Activated CD4-positive, alpha-beta T cell treated with anti-CD3 and anti-CD28 coated beads, Interleukin-2, amount 50 U/mL, for 24 hours (primary cell): ENCODE results near the gene SLC35D2.
"Not testable (repeated sequence)": the region's sequence is repeated elsewhere in the genome, so short reads cannot be mapped to it uniquely, and the experiment has no call there.

ENCODE experiments used
- DNase-seq, 2 donors: peaks; one replicate each; pipeline ENCODE4 v3.0.0-alpha.2; 2020; ENCODE audit warnings: low read depth in 1 of 2, low spot score in 1 of 2

The SLC35D2 gene

GRCh38 chr9:96400132-96400910, 16.8 kb upstream of the SLC35D2 start:
- DNase-seq = no peak

GRCh38 chr9:96399325-96399633, 15.8 kb upstream of the SLC35D2 start:
- DNase-seq = no peak

GRCh38 chr9:96398582-96399324, 15.2 kb upstream of the SLC35D2 start:
- no peak for DNase-seq

GRCh38 chr9:96395964-96396363, 12.5 kb upstream of the SLC35D2 start:
- DNase-seq = no peak

GRCh38 chr9:96394832-96395496, 11.5 kb upstream of the SLC35D2 start:
- no peak for DNase-seq

- no peak for DNase-seq
Measured at GRCh38 chr9:96392263-96392662, 8.8 kb upstream of the SLC35D2 start.

- no peak for DNase-seq
Measured at GRCh38 chr9:96391021-96391765, 7.7 kb upstream of the SLC35D2 start.

- DNase-seq = no peak
Measured at GRCh38 chr9:96388144-96388543, 4.6 kb upstream of the SLC35D2 start.

- DNase-seq = no peak
Measured at GRCh38 chr9:96386157-96386556, 2.6 kb upstream of the SLC35D2 start.

- DNase-seq = no peak
Measured at GRCh38 chr9:96382839-96383164, 709 bp downstream of the SLC35D2 start.

GRCh38 chr9:96382175-96382574, 1.3 kb downstream of the SLC35D2 start:
- DNase-seq = no peak

- no peak for DNase-seq
Measured at GRCh38 chr9:96381696-96382095, 1.8 kb downstream of the SLC35D2 start.

- no peak for DNase-seq
Measured at GRCh38 chr9:96381125-96381524, 2.4 kb downstream of the SLC35D2 start.

- DNase-seq = no peak
Measured at GRCh38 chr9:96379461-96379860, 4.0 kb downstream of the SLC35D2 start.

GRCh38 chr9:96378187-96378586, 5.3 kb downstream of the SLC35D2 start:
- no peak for DNase-seq

GRCh38 chr9:96376891-96377874, 6.3 kb downstream of the SLC35D2 start:
- DNase-seq = no peak

GRCh38 chr9:96375507-96375906, 8.0 kb downstream of the SLC35D2 start:
- DNase-seq = not testable (repeated sequence)

GRCh38 chr9:96367943-96368342, 15.6 kb downstream of the SLC35D2 start:
- DNase-seq = no peak

- DNase-seq = no peak
Measured at GRCh38 chr9:96363175-96363967, 20.1 kb downstream of the SLC35D2 start.

GRCh38 chr9:96362119-96362518, 21.4 kb downstream of the SLC35D2 start:
- not testable (repeated sequence) for DNase-seq
